ENCODE measurements around the gene NLRX1.

NLRX1 gene

GRCh38 chr11:119145551-119145950 is 23.0 kb upstream of the NLRX1 start:
- peaks cover 3 to 50% (median 29%) of the 10 kb centered on the region in 3 experiments for H3K27me3 ChIP-seq (ENCODE audit: control insufficient read depth in 3 of 3, insufficient read depth in 3 of 3, low read depth in 1 of 3, low read length in 3 of 3)
- H3K18ac ChIP-seq (ENCODE audit: low read length), result no peak overlapping the region
- H3K23ac ChIP-seq (ENCODE audit: low read depth, low read length, poor library complexity), result no peak overlapping the region
- H3K4ac ChIP-seq (ENCODE audit: low read length), result no peak overlapping the region
- no peak overlapping the region for H2BK5ac ChIP-seq (ENCODE audit: low read length)
- H2AK5ac ChIP-seq (ENCODE audit: low read depth, low read length), result no peak overlapping the region
- H3K36me3 ChIP-seq (replicated peaks in 1 of 2; ENCODE audit: control insufficient read depth in 2 of 2, insufficient read depth in 2 of 2, low read length in 2 of 2), result no peaks in the 10 kb centered on the region
- H3K79me1 ChIP-seq (ENCODE audit: low read depth, low read length), result no peaks in the 10 kb centered on the region
- peaks cover 3 to 12% of the 10 kb centered on the region in 2 donors for H3K4me1 ChIP-seq (ENCODE audit: control insufficient read depth in 2 of 2, insufficient read depth in 1 of 2, low read depth in 1 of 2, low read length in 2 of 2)
- peak overlapping the region; percentile 75 for H2AFZ ChIP-seq (ENCODE audit: low read length)
- no peak overlapping the region for H3K9ac ChIP-seq (ENCODE audit: low read depth, low read length, poor library complexity)
- H3K27ac ChIP-seq (replicated peaks; ENCODE audit: low read length), result no peak overlapping the region
- H4K8ac ChIP-seq (ENCODE audit: low read depth, low read length), result no peak overlapping the region
- H3K14ac ChIP-seq (ENCODE audit: low read length), result no peak overlapping the region
- no peaks in the 10 kb centered on the region for H3K9me3 ChIP-seq (replicated peaks in 1 of 2; ENCODE audit: control insufficient read depth in 2 of 2, insufficient read depth in 1 of 2, low read depth in 1 of 2, low read length in 2 of 2)
- no peak overlapping the region for H3K4me3 ChIP-seq (ENCODE audit: low read length in 2 of 2)
- no CpG with 5 or more reads among the region's 3 CpGs for WGBS, 2 donors (ENCODE audit: extremely low coverage in 2 of 2, insufficient read length in 2 of 2, insufficient replicate concordance in 1 of 2)
- H2BK15ac ChIP-seq (ENCODE audit: low read length), result no peak overlapping the region
- DNase-seq (ENCODE audit: low spot score), result no peak
- H3K4me2 ChIP-seq (ENCODE audit: insufficient read depth, low read length, poor library complexity, severe bottlenecking), result no peak overlapping the region
- H2BK120ac ChIP-seq (ENCODE audit: low read depth, low read length), result no peak overlapping the region
- no peak overlapping the region for H4K91ac ChIP-seq (ENCODE audit: low read depth, low read length, poor library complexity)
- no peak overlapping the region for H2BK12ac ChIP-seq (ENCODE audit: low read length)

- H3K18ac ChIP-seq (ENCODE audit: low read length), result no peak overlapping the region
- no peaks in the 10 kb centered on the region for H3K79me1 ChIP-seq (ENCODE audit: low read depth, low read length)
- peak overlapping the region; percentile 96 for H2AFZ ChIP-seq (ENCODE audit: low read length)
- no peak overlapping the region for H3K4me3 ChIP-seq (ENCODE audit: low read length in 2 of 2)
- H3K27ac ChIP-seq (replicated peaks; ENCODE audit: low read length), result no peak overlapping the region
- DNase-seq (ENCODE audit: low spot score), result no peak
- no peak overlapping the region for H2BK12ac ChIP-seq (ENCODE audit: low read length)
- H3K9me3 ChIP-seq (replicated peaks in 1 of 2; ENCODE audit: control insufficient read depth in 2 of 2, insufficient read depth in 1 of 2, low read depth in 1 of 2, low read length in 2 of 2), result no peaks in the 10 kb centered on the region
- H2BK15ac ChIP-seq (ENCODE audit: low read length), result no peak overlapping the region
- no peak overlapping the region for H2BK5ac ChIP-seq (ENCODE audit: low read length)
- H3K4me1 ChIP-seq (ENCODE audit: control insufficient read depth in 2 of 2, insufficient read depth in 1 of 2, low read depth in 1 of 2, low read length in 2 of 2), result peaks cover 3 to 12% of the 10 kb centered on the region in 2 donors
- no peak overlapping the region for H3K4ac ChIP-seq (ENCODE audit: low read length)
- H4K91ac ChIP-seq (ENCODE audit: low read depth, low read length, poor library complexity), result no peak overlapping the region
- no peak overlapping the region for H2AK5ac ChIP-seq (ENCODE audit: low read depth, low read length)
- WGBS, 2 donors (ENCODE audit: extremely low coverage in 2 of 2, insufficient read length in 2 of 2, insufficient replicate concordance in 1 of 2), result no CpG with 5 or more reads among the region's 6 CpGs
- no peak overlapping the region for H3K23ac ChIP-seq (ENCODE audit: low read depth, low read length, poor library complexity)
- H3K9ac ChIP-seq (ENCODE audit: low read depth, low read length, poor library complexity), result no peak overlapping the region
- H3K27me3 ChIP-seq (ENCODE audit: control insufficient read depth in 3 of 3, insufficient read depth in 3 of 3, low read depth in 1 of 3, low read length in 3 of 3), result peaks cover 3 to 71% (median 44%) of the 10 kb centered on the region in 3 experiments
- no peak overlapping the region for H3K4me2 ChIP-seq (ENCODE audit: insufficient read depth, low read length, poor library complexity, severe bottlenecking)
- H4K8ac ChIP-seq (ENCODE audit: low read depth, low read length), result no peak overlapping the region
- no peaks in the 10 kb centered on the region for H3K36me3 ChIP-seq (replicated peaks in 1 of 2; ENCODE audit: control insufficient read depth in 2 of 2, insufficient read depth in 2 of 2, low read length in 2 of 2)
- no peak overlapping the region for H3K14ac ChIP-seq (ENCODE audit: low read length)
- H2BK120ac ChIP-seq (ENCODE audit: low read depth, low read length), result no peak overlapping the region
Measured at GRCh38 chr11:119147604-119148333, 20.8 kb upstream of the NLRX1 start.

- peak overlapping the region; percentile 38 for H3K23ac ChIP-seq (ENCODE audit: low read depth, low read length, poor library complexity)
- no peak overlapping the region for H4K8ac ChIP-seq (ENCODE audit: low read depth, low read length)
- H3K4me1 ChIP-seq (ENCODE audit: control insufficient read depth in 2 of 2, insufficient read depth in 1 of 2, low read depth in 1 of 2, low read length in 2 of 2), result peaks cover 3 to 12% of the 10 kb centered on the region in 2 donors
- H3K36me3 ChIP-seq (replicated peaks in 1 of 2; ENCODE audit: control insufficient read depth in 2 of 2, insufficient read depth in 2 of 2, low read length in 2 of 2), result no peaks in the 10 kb centered on the region
- H3K27me3 ChIP-seq (ENCODE audit: control insufficient read depth in 3 of 3, insufficient read depth in 3 of 3, low read depth in 1 of 3, low read length in 3 of 3), result peaks cover 3 to 80% (median 44%) of the 10 kb centered on the region in 3 experiments
- DNase-seq (ENCODE audit: low spot score), result no peak
- H3K79me1 ChIP-seq (ENCODE audit: low read depth, low read length), result no peaks in the 10 kb centered on the region
- H2BK5ac ChIP-seq (ENCODE audit: low read length), result no peak overlapping the region
- no peaks in the 10 kb centered on the region for H3K9me3 ChIP-seq (replicated peaks in 1 of 2; ENCODE audit: control insufficient read depth in 2 of 2, insufficient read depth in 1 of 2, low read depth in 1 of 2, low read length in 2 of 2)
- peak overlapping the region; percentile 77 for H3K18ac ChIP-seq (ENCODE audit: low read length)
- no peak overlapping the region for H2BK12ac ChIP-seq (ENCODE audit: low read length)
- peak overlapping the region; percentile 96 for H2AFZ ChIP-seq (ENCODE audit: low read length)
- peak overlapping the region; percentile 42 to 80 for H3K4me3 ChIP-seq (ENCODE audit: low read length in 2 of 2)
- WGBS, 2 donors (ENCODE audit: extremely low coverage in 2 of 2, insufficient read length in 2 of 2, insufficient replicate concordance in 1 of 2), result no CpG with 5 or more reads among the region's 16 CpGs
- peak overlapping the region; percentile 55 for H3K9ac ChIP-seq (ENCODE audit: low read depth, low read length, poor library complexity)
- no peak overlapping the region for H2BK120ac ChIP-seq (ENCODE audit: low read depth, low read length)
- peak overlapping the region; percentile 90 for H3K4me2 ChIP-seq (ENCODE audit: insufficient read depth, low read length, poor library complexity, severe bottlenecking)
- no peak overlapping the region for H3K14ac ChIP-seq (ENCODE audit: low read length)
- no peak overlapping the region for H4K91ac ChIP-seq (ENCODE audit: low read depth, low read length, poor library complexity)
- H3K4ac ChIP-seq (ENCODE audit: low read length), result no peak overlapping the region
- H2AK5ac ChIP-seq (ENCODE audit: low read depth, low read length), result no peak overlapping the region
- H2BK15ac ChIP-seq (ENCODE audit: low read length), result no peak overlapping the region
- no peak overlapping the region for H3K27ac ChIP-seq (replicated peaks; ENCODE audit: low read length)
Measured at GRCh38 chr11:119148720-119149017, 19.9 kb upstream of the NLRX1 start.

GRCh38 chr11:119149018-119149785 is 19.3 kb upstream of the NLRX1 start, which contains the start of gene ABCG4:
Gene ABCG4 (plus strand): TSS chr11:119149052. CDS start chr11:119149966, 914 bp downstream.
- Histone ChIP-seq H2BK15ac (ENCODE audit: low read length) (peak within 1 kb of the TSS; percentile 44), H3K4me3 (ENCODE audit: low read length in 2 of 2) (peak within 1 kb of the TSS; percentile 42 to 80), H3K14ac (ENCODE audit: low read length) (no peak within 1 kb of the TSS), H2BK5ac (ENCODE audit: low read length) (peak within 1 kb of the TSS; percentile 47), H4K8ac (ENCODE audit: low read depth, low read length) (no peak within 1 kb of the TSS), H3K9ac (ENCODE audit: low read depth, low read length, poor library complexity) (peak within 1 kb of the TSS; percentile 82), H2BK12ac (ENCODE audit: low read length) (no peak within 1 kb of the TSS), H3K4me1 (ENCODE audit: control insufficient read depth in 2 of 2, insufficient read depth in 1 of 2, low read depth in 1 of 2, low read length in 2 of 2) (peaks cover 3 to 14% of the 10 kb centered on the region in 2 donors), H3K9me3 (replicated peaks in 1 of 2; ENCODE audit: control insufficient read depth in 2 of 2, insufficient read depth in 1 of 2, low read depth in 1 of 2, low read length in 2 of 2) (no peaks in the 10 kb centered on the region), H2AK5ac (ENCODE audit: low read depth, low read length) (peak within 1 kb of the TSS; percentile 43), H3K79me1 (ENCODE audit: low read depth, low read length) (no peaks in the 10 kb centered on the region), H3K4me2 (ENCODE audit: insufficient read depth, low read length, poor library complexity, severe bottlenecking) (peak within 1 kb of the TSS; percentile 90), H3K18ac (ENCODE audit: low read length) (peak within 1 kb of the TSS; percentile 90), H3K23ac (ENCODE audit: low read depth, low read length, poor library complexity) (peak within 1 kb of the TSS; percentile 76), H3K27me3 (ENCODE audit: control insufficient read depth in 3 of 3, insufficient read depth in 3 of 3, low read depth in 1 of 3, low read length in 3 of 3) (peaks cover 3 to 85% (median 44%) of the 10 kb centered on the region in 3 experiments), H4K91ac (ENCODE audit: low read depth, low read length, poor library complexity) (no peak within 1 kb of the TSS), H2BK120ac (ENCODE audit: low read depth, low read length) (no peak within 1 kb of the TSS), H3K36me3 (replicated peaks in 1 of 2; ENCODE audit: control insufficient read depth in 2 of 2, insufficient read depth in 2 of 2, low read length in 2 of 2) (no peaks in the 10 kb centered on the region), H3K27ac (replicated peaks; ENCODE audit: low read length) (no peak within 1 kb of the TSS), H2AFZ (ENCODE audit: low read length) (peak within 1 kb of the TSS; percentile 96), H3K4ac (ENCODE audit: low read length) (no peak within 1 kb of the TSS)
- WGBS, 2 donors (ENCODE audit: extremely low coverage in 2 of 2, insufficient read length in 2 of 2, insufficient replicate concordance in 1 of 2), result no CpG with 5 or more reads among the region's 73 CpGs
- peak; percentile 35 for DNase-seq (ENCODE audit: low spot score)
